Fibroblast of skin of abdomen (primary cell): ENCODE data around the gene DDX10.
A peak's percentile ranks its signal among the peaks of the same experiment; 100 is the strongest.

Source experiments
- DNase-seq: peaks from one replicate; pipeline ENCODE4 v3.0.0-alpha.2; 2013

The DDX10 gene

DNA sequence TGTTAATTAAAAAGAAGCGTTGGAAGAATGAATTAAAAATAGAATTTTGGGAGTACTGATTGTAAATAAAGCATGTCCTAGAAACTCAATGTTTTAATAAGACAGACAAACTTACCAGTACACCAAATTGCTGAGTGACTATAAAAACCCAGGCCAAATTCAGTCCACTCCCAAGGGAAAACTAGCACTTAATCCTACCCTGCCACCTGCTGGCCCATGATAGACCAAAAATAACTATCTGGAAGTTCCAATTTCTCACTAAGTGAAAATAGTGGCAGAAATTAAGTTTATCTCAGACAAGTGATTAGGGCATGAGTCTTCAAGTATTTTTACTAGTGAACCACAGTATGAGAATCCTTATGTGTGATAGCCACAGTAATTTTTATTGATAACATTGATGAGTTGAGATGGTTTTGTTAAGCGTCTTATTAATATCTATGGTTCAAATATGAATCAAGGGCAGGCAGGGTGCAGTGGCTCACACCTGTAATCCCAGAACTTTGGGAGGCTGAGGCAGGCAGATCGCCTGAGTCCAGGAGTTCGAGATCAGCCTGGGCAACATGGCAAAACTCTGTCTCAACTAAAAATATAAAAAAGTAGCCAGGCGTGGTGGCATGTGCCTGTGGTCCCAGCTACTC is 9.8 kb upstream of the DDX10 start:
- peak; percentile 50 for DNase-seq

DNA sequence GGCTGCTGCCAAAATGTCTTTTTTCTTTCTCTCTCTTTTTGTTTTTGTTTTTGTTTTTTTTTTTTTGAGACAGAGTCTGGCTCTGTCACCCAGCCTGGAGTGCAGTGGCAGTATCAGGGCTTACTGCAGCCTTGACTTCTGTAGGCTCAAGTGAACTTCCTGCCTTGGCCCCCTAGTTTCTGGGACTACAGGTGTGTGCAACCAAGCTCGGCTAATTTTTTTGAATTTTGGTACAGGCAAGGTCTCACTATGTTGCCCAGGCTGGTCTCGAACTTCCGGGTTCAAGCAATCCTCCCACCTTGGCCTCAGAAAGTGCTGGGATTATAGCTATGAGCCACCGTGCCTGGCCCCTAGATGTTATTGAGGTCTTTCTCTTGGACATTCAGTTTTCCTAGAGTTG is 2.2 kb upstream of the DDX10 start:
- DNase-seq: no peak

DNA sequence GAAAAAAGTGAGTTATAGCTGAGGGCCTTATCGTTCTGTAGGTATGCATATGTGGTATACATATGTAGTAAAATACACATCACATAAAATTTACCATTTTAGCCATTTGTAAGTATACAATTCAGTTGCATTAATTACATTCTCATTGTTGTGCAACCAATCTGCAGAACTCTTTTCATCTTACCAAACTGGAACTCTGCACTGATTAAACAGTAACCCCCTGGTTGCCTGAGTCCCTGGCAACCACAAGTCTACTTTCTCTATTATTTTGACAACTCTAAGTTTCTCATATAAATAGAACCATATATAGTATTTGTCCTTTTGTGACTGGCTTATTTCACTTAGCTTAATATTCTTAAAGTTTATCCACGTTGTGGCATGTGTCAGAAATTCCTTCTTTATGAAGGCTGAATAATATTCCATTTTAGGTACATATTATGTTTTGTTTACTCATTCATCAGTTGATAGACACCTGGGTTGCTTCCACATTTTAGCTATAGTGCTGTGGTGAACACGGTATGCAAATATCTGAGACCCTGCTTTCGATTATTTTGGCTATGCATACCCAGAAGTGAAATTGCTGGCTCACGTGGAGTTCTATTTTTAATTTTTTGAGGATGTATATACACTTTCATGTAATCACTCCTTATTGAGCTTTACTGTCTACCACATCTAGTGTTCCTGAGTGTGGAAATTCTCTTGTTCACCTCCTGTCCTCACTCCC is 1.6 kb upstream of the DDX10 start:
- no peak for DNase-seq

DNA sequence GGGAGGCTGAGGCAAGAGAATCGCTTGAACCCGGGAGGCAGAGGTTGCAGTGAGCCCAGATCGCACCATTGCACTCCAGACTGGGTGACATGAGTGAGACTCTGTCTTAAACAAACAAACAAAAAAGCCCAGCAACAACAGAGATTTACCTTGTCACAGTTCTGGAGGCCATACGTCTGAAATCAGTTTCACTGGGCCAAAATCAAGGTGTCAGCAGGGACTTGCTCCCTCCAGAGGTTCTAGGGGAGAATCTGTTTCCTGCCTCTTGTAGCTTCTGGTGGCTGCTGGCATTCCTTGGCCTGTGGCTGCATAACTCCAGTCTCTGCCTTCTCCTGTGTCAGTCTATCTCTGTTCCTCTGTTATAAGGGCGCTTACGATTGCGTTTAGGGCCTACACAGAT is 1.5 kb downstream of the DDX10 start:
- DNase-seq: no peak

DNA sequence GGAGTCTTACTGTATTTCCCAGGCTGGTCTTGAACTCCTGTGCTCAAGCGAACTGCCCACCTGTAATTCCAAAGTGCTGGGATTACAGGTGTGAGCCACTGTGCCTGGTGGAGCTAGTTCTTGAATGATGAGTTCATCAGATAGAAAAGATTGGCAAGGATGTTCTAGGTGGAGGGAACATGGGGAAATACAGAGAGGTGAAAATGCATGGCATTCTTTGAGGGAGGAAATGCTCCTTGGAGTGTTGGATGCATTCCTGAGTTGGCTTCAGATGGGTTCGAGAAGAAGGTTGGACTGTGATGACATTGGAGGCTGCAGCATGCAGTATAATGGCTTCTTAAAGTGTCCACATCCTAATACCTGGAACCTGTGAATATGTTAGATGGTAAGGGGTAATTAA is 4.4 kb downstream of the DDX10 start:
- DNase-seq: no peak

DNA sequence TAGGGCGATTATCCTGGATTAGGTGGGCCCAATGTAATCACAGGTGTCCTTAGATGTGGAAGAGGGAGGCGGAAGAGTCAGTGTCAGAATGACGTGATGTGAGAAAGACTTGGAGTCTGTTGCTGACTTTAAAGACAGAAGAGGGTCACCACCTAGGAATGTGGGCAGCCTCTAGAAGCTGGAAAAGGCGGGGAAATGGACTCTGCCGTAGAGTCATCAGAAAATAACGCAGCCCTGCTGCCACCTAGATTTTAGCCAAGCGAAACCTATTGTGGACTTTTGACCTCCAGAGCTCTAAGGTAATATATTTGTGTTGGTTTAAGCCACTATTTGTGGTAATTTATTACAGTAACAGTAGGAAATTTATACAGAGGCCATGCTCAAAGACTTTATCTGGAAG is 4.8 kb downstream of the DDX10 start:
- no peak for DNase-seq

DNA sequence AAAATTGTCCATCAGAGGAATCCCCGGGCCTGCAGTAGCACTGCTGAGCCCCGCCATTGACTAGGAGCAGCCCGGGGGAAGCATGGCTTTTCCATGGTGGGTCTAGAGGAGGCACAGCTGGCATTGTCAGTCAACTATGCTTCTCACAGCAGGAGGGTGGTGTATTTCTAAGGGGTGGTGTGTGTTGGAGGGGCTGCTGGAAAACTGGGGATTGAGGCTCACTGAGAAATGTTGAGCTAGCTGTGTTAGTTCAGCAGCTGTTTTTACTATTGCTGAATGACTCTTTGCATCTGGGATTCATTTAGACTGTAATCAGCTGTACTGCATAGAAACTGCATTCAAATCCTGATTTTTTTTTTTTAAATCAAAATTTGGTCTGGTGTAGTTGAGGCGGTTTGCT is 5.6 kb downstream of the DDX10 start:
- peak; percentile 30 for DNase-seq

DNA sequence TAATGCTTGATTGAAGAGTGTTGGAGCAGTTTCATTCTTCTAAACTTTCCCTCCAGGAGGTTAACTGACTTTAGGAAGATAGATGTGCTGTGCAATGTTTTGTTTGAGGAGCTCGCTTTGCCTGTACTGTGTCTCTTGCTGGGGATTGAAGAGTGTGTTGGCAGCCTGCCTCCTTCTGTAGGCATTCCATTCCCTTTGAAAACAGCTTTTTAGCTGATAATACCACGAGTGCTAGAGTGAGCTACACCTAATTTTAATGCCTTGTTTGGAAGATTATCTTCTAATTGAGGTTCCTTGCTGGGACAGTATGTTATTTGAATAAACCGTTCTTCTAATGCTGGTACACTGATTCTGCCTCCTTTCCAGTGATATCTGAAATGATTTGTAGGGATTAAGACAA is 7.2 kb downstream of the DDX10 start:
- peak; percentile 60 for DNase-seq

DNA sequence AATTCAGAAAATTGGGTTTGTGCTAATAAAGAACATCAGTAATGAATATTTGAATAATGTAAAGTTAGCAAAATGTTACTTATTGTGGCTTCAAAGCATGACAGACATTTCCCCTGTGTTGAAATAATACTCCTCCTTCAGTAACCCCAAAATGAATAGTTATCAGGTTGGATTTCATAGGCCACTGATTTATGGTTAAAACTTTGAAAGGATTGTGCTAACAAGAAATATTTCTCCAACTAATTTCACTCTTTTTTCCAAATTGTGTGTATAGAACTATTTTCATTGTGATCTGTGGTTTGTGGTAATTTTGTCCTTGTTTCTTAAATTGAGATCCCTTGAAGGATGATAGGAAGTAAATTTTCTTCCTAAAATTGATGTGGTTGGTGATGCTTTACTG is 7.9 kb downstream of the DDX10 start:
- DNase-seq: peak; percentile 84

DNA sequence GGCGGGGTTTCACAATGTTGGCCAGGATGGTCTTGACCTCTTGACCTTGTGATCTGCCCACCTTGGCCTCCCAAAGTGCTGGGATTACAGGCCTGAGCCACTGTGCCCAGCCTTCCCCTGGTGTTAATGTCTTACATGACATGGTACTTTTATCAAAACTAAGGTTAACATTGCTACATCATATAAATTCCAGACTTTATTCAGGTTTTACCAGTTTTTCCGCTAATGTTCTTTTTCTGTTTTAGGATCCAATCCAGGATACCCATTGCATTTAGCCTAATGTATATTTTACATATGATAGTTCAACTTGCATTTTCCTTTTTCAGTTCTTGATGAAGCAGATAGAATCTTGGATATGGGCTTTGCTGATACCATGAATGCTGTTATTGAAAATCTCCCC is 14.2 kb downstream of the DDX10 start:
- no peak for DNase-seq

DNA sequence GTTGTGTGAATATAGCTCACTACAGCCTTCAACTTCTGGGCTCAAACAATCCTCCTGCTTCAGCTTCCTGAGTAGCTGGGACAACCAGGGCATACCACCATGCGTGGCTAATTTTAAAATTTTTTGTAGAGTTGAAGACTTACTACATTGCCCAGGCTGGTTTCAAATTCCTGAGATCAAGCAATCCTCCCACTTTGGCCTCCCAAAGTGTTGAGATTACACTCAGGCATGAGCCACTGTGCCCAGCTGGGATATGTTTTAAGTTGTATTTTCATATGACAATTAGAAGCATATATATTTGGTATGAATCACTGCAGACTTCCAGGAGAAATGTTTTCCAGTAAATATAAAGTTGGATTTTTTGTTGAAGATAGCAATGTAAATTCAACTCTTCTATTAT is 15.4 kb downstream of the DDX10 start:
- peak; percentile 54 for DNase-seq

DNA sequence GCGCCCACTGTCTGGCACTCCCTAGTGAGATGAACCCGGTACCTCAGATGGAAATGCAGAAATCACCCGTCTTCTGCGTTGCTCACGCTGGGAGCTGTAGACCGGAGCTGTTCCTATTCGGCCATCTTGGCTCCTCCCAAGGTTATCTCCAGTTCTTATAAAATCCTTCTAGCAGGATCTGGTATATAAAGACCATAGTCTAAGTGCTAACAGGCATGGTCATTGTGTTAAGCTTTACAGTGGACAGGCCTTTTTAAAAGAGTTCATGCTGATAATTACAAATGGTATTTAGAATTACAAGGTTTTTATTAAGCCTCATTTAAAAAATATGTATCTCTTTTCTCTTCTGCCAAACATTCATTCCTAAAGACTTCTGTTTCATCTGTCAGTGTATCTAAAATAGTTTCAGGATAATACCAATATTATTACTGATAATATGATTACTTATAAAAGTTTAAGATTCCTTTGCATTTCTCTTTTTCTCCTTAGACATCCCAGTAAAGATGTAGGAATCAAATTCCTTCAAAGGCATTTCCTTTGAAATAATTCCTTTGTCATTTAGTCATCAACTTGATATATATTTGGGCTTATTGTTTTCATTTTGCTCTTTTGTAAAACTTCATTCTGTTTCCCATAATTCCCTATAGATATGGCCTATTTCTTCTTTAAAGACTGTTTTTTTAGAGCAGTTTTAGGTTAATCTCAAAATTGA is 20.7 kb downstream of the DDX10 start:
- peak; percentile 58 for DNase-seq

DNA sequence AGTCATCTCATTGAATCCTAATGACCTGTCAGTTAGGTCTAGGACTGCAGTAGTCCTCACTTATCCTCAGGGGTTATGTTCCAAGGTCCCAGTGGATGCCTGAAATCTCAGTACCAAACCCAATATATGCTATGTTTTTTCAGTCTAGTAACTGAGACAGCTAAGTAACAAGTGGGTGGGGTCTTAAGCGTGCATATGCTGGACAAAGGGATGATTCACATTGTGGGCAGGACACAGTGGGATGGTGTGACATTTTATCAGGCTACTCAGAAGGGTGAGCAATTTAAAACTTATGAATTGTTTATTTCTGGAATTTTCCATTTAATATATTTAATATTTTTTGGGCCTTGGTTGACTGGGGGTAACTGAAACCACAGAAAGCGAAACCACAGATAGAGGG is 29.0 kb downstream of the DDX10 start:
- peak; percentile 57 for DNase-seq

DNA sequence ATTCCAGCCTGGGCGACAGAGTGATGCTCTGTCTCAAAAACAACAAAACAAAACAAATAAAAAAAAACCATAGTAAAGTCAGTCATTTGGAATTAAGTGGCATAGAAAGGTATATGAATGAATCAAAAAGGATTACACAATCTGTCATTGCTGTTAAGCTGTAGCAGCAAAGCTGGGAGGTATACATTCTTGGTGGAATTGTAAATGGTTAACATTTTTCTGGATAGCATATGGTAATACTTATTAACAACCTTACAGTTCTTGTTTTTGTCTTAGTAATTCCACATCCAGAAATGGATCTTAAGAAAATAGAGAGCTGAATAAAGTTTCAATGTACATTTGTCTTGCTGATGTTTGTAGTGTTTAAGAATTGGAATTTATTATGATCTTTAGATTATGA is 30.0 kb downstream of the DDX10 start:
- DNase-seq: peak; percentile 87

DNA sequence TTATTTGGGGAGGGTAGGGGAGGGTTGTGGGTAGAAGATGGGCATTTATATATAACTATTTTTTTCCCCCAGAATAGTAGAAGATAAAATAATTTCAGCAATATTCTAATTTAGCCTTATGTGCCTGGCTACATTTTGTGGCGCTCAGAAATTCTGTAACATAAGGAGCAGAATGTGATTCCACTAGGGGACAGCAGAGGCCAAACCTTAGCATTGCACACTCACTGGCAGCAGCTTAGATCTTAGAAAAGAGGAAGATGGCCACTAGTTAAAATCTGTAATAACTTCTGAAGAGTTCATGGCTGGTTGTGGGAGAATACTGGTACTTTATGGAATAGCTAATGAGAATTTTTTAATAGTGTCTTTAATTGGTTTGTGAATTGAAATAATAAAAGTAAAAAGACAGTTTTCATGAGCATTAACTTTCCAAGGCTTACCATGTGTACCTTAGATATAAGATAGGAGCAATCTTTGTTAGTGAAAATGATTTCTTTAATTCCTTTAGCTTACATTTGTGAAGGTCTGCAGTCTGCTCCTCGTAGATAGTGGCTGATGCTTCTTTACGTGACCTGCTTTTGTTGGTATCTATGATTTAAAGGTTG is 33.1 kb downstream of the DDX10 start:
- peak; percentile 76 for DNase-seq

DNA sequence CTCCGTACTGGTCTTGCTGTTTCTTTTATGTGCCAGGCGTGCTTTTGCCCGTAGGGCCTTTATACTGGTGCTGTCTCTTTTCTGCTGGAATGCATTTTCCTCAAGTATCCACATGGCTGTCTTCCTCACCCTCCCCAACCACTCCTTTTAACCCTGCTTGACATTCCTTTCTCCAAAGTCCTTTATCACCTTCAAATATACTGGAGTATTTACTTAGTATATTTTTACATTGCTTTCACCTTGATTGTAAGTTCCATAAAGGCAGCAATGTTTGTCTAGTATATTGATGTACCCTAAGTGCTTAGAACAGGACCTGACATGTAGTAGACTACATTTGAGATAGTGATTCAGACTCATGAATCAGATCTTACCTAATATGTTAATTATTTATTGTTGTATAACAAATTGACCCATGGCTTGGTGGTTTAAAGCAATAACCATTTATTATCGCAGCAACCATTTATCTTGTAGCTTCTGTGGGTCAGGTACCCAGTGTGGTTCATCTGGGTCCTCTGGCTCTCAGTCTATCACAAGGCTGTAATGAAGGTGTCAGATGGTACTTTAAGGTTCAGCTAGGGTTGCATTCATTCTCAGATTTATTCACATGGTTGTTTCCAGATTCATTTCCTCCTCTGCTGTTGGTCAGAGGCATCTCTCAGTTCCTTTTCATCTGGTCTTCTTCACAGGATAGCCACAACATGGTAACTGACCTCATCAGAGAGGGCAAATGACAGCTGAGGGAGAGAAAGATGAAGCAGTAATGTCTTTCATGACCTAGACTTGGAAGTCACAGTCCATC is 34.2 kb downstream of the DDX10 start:
- no peak for DNase-seq

DNA sequence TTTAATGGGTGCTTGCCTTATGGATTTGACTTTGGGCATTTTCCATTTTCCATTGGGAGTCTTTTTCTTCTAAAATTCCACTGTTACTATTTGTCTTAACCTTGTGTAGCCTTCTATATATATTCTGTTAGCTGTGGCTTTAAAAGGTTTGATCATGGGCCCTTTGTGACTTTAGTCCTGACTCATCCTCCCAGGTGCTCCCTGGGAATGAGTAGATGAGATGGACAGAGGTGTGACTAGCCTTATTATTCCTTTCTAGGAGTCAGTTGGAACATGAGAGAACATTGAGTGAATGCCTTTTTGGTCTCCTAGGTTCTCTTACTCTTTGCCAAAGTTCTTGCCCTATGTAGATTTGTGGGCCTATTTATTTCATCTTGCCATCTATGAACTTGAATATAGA is 39.0 kb downstream of the DDX10 start:
- no peak for DNase-seq

DNA sequence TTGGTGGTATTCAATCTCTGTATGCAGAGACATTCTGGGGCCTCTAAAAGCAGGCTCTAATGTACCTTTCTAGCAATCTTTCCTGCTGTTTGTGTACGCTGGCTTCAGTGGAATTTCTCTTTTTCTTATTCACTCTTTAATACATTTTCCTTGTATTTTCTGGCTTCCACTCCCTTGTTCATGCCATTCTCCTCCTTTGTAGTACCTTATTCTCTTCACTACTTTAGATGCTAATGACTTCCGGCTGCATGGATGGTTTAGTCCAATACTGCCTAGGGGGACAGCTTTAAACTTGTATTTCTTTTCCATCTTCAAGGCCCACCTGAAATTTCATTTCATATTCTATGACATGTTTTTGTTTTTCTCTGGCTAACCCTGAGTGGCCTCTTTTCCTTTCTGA is 40.2 kb downstream of the DDX10 start:
- DNase-seq: no peak

DNA sequence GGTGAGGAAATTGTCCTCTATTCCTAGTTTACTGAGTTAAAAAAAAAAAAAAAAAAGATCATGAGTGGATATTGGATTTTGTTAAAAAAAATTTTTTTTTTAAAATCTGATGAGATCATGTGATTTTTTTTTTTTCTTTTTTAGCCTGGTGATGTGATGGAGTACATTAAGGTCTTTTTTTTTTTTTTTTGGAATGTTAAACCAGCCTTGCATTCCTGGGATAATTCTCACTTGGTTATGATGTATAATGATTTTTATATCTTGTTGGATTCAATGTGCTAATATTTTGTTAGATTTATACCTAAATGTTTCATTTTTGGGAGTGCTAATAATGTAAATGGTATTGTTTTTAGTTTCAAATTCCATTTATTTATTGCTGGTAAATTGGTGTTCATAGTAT is 43.3 kb downstream of the DDX10 start:
- no peak for DNase-seq

DNA sequence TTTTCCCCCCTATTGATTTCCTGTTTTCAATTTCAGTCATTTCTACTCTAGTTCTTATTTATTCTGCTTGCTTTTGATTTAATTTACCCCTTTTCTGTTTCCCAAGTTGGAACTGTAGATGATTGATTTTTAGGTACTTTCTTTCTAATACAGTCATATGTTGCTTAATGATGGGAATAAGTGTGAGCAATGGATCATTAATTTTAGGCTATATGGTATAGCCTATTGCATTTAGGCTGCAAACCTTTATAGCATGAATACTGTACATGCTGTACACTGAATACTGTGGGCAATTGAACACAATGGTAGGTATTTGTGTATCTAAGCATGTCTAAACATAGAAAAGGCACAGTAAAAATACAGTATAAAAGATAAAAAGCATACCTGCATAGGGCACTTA is 44.9 kb downstream of the DDX10 start:
- DNase-seq: no peak

DNA sequence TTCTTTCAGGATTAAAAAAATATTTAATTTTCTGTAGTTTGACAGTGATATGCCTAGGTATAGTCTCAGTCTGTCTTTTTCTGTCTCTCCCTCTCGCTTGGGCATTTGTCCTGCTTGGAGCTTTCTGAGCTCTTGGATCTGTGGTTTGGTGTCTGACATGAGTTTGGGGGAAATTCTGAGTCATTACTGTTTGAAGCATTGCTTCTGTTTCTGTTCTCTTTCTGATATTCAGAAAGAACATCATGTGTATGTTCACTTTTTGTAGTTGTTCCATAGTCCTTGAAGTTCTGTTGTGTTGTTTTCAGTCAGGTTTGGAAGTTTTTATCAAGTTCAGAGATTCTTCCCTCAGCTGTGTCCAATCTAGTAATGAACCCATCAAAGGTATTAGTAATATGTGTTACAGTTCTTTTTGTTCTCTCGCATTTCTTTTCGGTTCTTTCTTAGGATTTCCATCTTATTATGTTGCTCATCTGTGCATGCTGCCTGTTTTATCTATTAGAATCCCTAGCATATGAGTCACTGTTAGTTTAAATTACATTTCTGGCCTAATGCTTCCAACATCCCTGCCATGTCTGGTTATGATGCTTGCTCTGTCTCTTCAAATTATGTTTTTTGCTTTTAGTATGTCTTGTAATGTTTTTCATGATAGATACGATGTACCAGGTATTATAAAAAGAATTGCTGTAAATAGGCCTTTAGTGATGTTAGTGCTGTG is 48.4 kb downstream of the DDX10 start:
- peak; percentile 42 for DNase-seq

DNA sequence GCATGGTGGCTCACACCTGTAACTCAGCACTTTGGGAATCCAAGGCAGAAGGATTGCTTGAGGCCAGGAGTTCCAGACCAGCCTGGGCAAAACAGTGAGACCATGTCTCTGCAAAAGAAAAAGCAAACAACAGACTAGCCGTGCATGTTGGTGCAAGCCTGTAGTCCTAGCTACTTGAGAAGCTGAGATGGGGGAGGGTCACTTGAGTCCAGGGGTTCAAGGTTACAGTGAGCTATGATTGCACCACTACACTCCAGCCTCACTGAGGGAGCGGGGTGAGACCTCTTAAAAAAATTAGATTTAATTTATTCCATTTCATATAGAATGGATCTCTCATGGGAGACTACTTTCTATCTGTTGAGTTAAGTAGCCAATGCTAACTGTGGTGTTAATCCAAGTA is 50.4 kb downstream of the DDX10 start:
- DNase-seq: no peak
